Heart left ventricle (tissue), 13 donors: ENCODE measurements around the gene ZBTB21.

Source experiments
- CTCF ChIP-seq, 12 donors: fragments of 200-600 bp; sonication (generic) in 4 of 12; IDR thresholded peaks; one replicate each; pipeline versions ENCODE4 v1.5.0 to v1.8.0; 2018 to 2022; ENCODE audit warnings: antibody characterized with exemption in 12 of 12, mild to moderate bottlenecking in 5 of 12
- POLR2A ChIP-seq, 2 donors: fragments of 450-650 bp; IDR thresholded peaks; one replicate each; pipeline ENCODE4 v1.6.1; 2017; ENCODE audit warnings: antibody characterized with exemption in 2 of 2, mild to moderate bottlenecking in 2 of 2, moderate library complexity in 2 of 2
- donor health status: ischemic (EF 13 %, LVEDD 7.1; RV severe dilation, severe dysfunction).
- donor health status: DM: no; HTN: yes; CAD: no.
- donor health status: DM: no; HTN: no; CAD: no.
- donor health status: ischemic (EF 25% LVEDD 6.9; RV normal size, moderate dysfunction).
- donor health status: ischemic (EF 25% LVEDD 5.7; RV mildly dilated, moderate dysfunction).
- donor health status: ischemic (EF 35%, LVEDD 5.7; RV mildly dilated, moderate dysfunction).
- donor health status: nonischemic (EF 11% LVEDD 7.7; RV severe dilation, severe dysfunction).
- donor health status: DM: yes; HTN: yes; CAD: no.
- donor health status: PGD.
- donor health status: ischemic (EF 29% LVEDD 5.4; RV normal size, mild dysfunction).
- donor health status: nonischemic (EF 23%, LVEDD 6.1; RV moderate dilation, normal function).

- TF ChIP-seq POLR2A (IDR thresholded peaks at IDR 0.05) (no peak), CTCF (IDR thresholded peaks at IDR 0.05) (no peak)
These were observed 3.4 kb downstream of the ZBTB21 start for GRCh38 chr21:42006765-42007164.
